ENCODE data around the gene ANGPTL8. TPM values are rescaled to one million over a fixed set of nuclear protein-coding genes. Genes with fewer than 3 reads are reported as not detected.

ANGPTL8 gene
- total and polyA plus RNA-seq, 2 of the 13 experiments (the other 11 are each of a cell fraction or from before 2014, with no cell fraction given), result 27.3 to 243 TPM

DNA sequence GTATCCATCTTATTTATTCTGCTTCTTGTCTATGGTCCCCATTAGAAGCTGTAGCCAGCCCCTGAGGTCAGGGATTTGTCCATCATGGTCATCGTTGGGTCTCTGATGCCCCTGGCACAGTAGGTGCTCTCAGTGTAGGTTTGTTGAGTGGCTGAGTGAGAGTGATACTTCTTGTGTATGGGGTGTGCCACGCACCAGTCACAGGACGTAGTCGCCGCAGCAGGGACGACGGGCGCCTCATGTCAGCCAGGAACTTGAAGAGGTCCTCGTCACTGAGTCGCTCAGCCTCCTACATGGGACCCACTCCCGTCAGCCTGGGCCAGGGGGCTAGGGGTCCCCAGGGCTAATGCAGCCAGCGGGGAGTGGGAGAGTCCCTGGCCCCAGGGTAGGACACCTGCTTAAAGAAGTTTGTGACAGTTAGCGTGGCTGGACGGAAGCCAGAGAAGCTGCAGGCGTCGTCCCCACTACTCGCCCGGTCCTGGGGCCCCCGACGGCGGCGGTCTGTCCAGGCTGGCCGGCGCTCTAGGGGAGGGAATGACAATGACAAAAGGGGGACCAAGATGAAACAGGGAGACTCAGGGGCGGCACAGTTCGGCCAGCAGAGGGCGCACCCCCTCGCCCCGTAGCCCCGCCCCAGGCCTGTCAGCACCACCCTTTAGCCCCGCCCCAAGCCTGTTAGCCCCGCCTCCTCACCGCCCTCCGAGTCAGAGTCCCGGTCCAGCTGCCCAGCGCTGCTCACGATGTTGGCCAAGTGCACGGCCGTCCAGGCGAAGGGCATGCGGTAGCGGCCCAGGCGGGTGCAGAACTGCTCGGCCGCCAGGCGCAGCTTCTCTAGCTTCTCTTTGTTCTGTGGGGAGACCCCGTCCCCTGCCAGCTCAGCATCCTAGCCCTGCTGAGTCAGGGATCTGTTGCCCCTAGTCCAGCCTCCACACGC is 3.7 kb downstream of the ANGPTL8 start (continued):
- TF ChIP-seq, protein P1, sequence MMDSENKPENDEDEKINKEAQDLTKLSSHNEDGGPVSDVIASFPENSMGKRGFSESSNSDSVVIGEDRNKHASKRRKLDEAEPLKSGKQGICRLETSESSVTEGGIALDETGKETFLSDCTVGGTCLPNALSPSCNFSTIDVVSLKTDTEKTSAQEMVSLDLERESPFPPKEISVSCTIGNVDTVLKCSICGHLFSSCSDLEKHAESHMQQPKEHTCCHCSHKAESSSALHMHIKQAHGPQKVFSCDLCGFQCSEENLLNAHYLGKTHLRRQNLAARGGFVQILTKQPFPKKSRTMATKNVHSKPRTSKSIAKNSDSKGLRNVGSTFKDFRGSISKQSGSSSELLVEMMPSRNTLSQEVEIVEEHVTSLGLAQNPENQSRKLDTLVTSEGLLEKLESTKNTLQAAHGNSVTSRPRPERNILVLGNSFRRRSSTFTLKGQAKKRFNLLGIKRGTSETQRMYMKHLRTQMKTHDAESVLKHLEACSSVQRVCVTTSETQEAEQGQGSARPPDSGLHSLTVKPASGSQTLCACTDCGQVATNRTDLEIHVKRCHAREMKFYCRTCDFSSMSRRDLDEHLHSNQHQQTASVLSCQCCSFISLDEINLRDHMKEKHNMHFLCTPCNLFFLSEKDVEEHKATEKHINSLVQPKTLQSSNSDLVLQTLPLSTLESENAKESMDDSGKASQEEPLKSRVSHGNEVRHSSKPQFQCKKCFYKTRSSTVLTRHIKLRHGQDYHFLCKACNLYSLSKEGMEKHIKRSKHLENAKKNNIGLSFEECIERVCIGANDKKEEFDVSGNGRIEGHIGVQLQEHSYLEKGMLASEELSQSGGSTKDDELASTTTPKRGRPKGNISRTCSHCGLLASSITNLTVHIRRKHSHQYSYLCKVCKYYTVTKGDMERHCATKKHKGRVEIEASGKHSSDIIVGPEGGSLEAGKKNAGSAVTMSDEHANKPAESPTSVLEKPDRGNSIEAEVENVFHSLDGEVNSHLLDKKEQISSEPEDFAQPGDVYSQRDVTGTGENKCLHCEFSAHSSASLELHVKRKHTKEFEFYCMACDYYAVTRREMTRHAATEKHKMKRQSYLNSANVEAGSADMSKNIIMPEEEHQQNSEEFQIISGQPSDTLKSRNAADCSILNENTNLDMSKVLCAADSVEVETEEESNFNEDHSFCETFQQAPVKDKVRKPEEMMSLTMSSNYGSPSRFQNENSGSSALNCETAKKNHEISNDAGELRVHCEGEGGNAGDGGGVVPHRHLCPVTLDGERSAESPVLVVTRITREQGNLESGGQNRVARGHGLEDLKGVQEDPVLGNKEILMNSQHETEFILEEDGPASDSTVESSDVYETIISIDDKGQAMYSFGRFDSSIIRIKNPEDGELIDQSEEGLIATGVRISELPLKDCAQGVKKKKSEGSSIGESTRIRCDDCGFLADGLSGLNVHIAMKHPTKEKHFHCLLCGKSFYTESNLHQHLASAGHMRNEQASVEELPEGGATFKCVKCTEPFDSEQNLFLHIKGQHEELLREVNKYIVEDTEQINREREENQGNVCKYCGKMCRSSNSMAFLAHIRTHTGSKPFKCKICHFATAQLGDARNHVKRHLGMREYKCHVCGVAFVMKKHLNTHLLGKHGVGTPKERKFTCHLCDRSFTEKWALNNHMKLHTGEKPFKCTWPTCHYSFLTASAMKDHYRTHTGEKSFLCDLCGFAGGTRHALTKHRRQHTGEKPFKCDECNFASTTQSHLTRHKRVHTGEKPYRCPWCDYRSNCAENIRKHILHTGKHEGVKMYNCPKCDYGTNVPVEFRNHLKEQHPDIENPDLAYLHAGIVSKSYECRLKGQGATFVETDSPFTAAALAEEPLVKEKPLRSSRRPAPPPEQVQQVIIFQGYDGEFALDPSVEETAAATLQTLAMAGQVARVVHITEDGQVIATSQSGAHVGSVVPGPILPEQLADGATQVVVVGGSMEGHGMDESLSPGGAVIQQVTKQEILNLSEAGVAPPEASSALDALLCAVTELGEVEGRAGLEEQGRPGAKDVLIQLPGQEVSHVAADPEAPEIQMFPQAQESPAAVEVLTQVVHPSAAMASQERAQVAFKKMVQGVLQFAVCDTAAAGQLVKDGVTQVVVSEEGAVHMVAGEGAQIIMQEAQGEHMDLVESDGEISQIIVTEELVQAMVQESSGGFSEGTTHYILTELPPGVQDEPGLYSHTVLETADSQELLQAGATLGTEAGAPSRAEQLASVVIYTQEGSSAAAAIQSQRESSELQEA (CRISPR knock-in tag; IDR thresholded peaks at IDR 0.05; ENCODE audit: not compliant biosample characterization), result no peak
- TF ChIP-seq THAP9 (CRISPR knock-in tag; IDR thresholded peaks at IDR 0.05; ENCODE audit: borderline replicate concordance) (peak; percentile 12; the same call in 1 of the 2 replicates), RORA (CRISPR knock-in tag; IDR thresholded peaks at IDR 0.05) (no peak), HDAC2 (CRISPR knock-in tag; IDR thresholded peaks at IDR 0.05) (no peak; the same call in 1 of the 2 replicates), ZNF10 (CRISPR knock-in tag; IDR thresholded peaks at IDR 0.05; ENCODE audit: borderline replicate concordance, low read depth) (no peak), HDAC6 (IDR thresholded peaks at IDR 0.05; ENCODE audit: low read depth, low read length) (no peak), MAFK (conservative IDR thresholded peaks at IDR 0.05 in 1 of 2, IDR thresholded peaks at IDR 0.05 in 1 of 2; ENCODE audit: low read length in 2 of 2) (peak; percentile 69 to 75), BRD4 (CRISPR knock-in tag; IDR thresholded peaks at IDR 0.05) (no peak), ZNF136 (CRISPR knock-in tag; IDR thresholded peaks at IDR 0.05; ENCODE audit: low read depth) (no peak), ZNF326 (CRISPR knock-in tag; IDR thresholded peaks at IDR 0.05; ENCODE audit: borderline replicate concordance) (no peak), ZNF230 (CRISPR knock-in tag; IDR thresholded peaks at IDR 0.05) (0 out of 2 replicates have a peak, but pooled peaks have one; percentile 69), NPAS2 (CRISPR knock-in tag; IDR thresholded peaks at IDR 0.05; ENCODE audit: borderline replicate concordance) (no peak), PCBP1 (IDR thresholded peaks at IDR 0.05; ENCODE audit: borderline replicate concordance, low read depth, low read length) (peak; percentile 55; the same call in 1 of the 2 replicates), MIXL1 (CRISPR knock-in tag; IDR thresholded peaks at IDR 0.05) (no peak)
- TF ChIP-seq, protein P2, sequence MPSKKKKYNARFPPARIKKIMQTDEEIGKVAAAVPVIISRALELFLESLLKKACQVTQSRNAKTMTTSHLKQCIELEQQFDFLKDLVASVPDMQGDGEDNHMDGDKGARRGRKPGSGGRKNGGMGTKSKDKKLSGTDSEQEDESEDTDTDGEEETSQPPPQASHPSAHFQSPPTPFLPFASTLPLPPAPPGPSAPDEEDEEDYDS (CRISPR knock-in tag; IDR thresholded peaks at IDR 0.05), result no peak; the same call in 1 of the 2 replicates

All from HepG2 (cell line).